OCI-M2 (cell line): ENCODE measurements around the gene SLC6A9.

Experiments used
- DNase-seq: peaks from one replicate; lab custom pipeline; 2025; ENCODE audit not compliant: unreplicated experiment; lab: John Stamatoyannopoulos, UW

Gene SLC6A9

GRCh38 chr1:44031252-44032169, at the start of gene SLC6A9:
SLC6A9 (minus strand) TSS chr1:44031462; CDS start chr1:44024277, 7,185 bp downstream.
- no peak for DNase-seq

GRCh38 chr1:44079566-44079965, 48.3 kb upstream of the SLC6A9 start:
- no peak for DNase-seq

GRCh38 chr1:44078104-44078503, 46.8 kb upstream of the SLC6A9 start:
- DNase-seq, result no peak

- DNase-seq, result no peak
Measured at GRCh38 chr1:44077421-44077820, 46.2 kb upstream of the SLC6A9 start.

- no peak for DNase-seq
Measured at GRCh38 chr1:44076066-44076465, 44.8 kb upstream of the SLC6A9 start.

GRCh38 chr1:44074415-44074814, 43.2 kb upstream of the SLC6A9 start:
- no peak for DNase-seq

GRCh38 chr1:44073528-44073927, 42.3 kb upstream of the SLC6A9 start:
- DNase-seq, result no peak

GRCh38 chr1:44072821-44073220, 41.6 kb upstream of the SLC6A9 start:
- no peak for DNase-seq

- DNase-seq, result no peak
Measured at GRCh38 chr1:44072204-44072603, 40.9 kb upstream of the SLC6A9 start.

GRCh38 chr1:44071461-44071860, 40.2 kb upstream of the SLC6A9 start:
- DNase-seq, result no peak

- no peak for DNase-seq
Measured at GRCh38 chr1:44068442-44068921, 37.2 kb upstream of the SLC6A9 start.

GRCh38 chr1:44067266-44068250, 36.3 kb upstream of the SLC6A9 start:
- DNase-seq, result no peak

GRCh38 chr1:44062656-44063179, 31.5 kb upstream of the SLC6A9 start:
- DNase-seq, result no peak

- no peak for DNase-seq
Measured at GRCh38 chr1:44061857-44062256, 30.6 kb upstream of the SLC6A9 start.

GRCh38 chr1:44060830-44061267, 29.6 kb upstream of the SLC6A9 start:
- DNase-seq, result no peak

- DNase-seq, result no peak
Measured at GRCh38 chr1:44059664-44060355, 28.5 kb upstream of the SLC6A9 start.

- DNase-seq, result no peak
Measured at GRCh38 chr1:44059212-44059611, 27.9 kb upstream of the SLC6A9 start.

- no peak for DNase-seq
Measured at GRCh38 chr1:44057293-44057692, 26.0 kb upstream of the SLC6A9 start.

GRCh38 chr1:44053394-44053793, 22.1 kb upstream of the SLC6A9 start:
- DNase-seq, result no peak

GRCh38 chr1:44050261-44050660, 19.0 kb upstream of the SLC6A9 start:
- no peak for DNase-seq

- no peak for DNase-seq
Measured at GRCh38 chr1:44049839-44050238, 18.6 kb upstream of the SLC6A9 start.
